GM23248 (cell line): ENCODE results near the gene DNHD1. TPM values are rescaled to one million over a fixed set of nuclear protein-coding genes. Genes with fewer than 3 reads are reported as not detected.
A peak's percentile ranks its signal among the peaks of the same experiment; 100 is the strongest.

Experiments
- DNase-seq: peaks from one replicate; pipeline ENCODE4 v3.0.0-alpha.2; 2015
- H2AFZ ChIP-seq: fragments of 200-600 bp; sonication (generic); 2 replicates; pipeline ENCODE4 v1.6.1; 2016; ENCODE audit warnings: antibody characterized with exemption
- H3F3A ChIP-seq: fragments of 200-600 bp; sonication (generic); 2 replicates; pipeline ENCODE4 v1.6.1; 2016; ENCODE audit warnings: mild to moderate bottlenecking, antibody characterized with exemption, mixed run types; ENCODE audit not compliant: insufficient read depth
- H3K27ac ChIP-seq: fragments of 200-600 bp; sonication (generic); 2 replicates; pipeline ENCODE4 v1.5.1; 2016; ENCODE audit warnings: mild to moderate bottlenecking
- H3K27me3 ChIP-seq: fragments of 200-600 bp; sonication (generic); replicated peaks from 2 replicates; pipeline ENCODE4 v1.6.1; 2016; ENCODE audit warnings: mild to moderate bottlenecking; ENCODE audit not compliant: insufficient read depth
- H3K36me3 ChIP-seq: fragments of 200-600 bp; sonication (generic); 2 replicates; pipeline ENCODE4 v1.6.1; 2016; ENCODE audit warnings: low read depth, mild to moderate bottlenecking
- H3K4me1 ChIP-seq: fragments of 200-600 bp; sonication (generic); 2 replicates; pipeline ENCODE4 v1.6.1; 2016; ENCODE audit warnings: mild to moderate bottlenecking; ENCODE audit not compliant: insufficient read depth
- H3K4me2 ChIP-seq: fragments of 200-600 bp; sonication (generic); one replicate; pipeline ENCODE4 v1.6.1; 2016; ENCODE audit warnings: mild to moderate bottlenecking; ENCODE audit not compliant: unreplicated experiment
- H3K4me3 ChIP-seq: fragments of 200-600 bp; sonication (generic); 2 replicates; pipeline ENCODE4 v1.5.1; 2016; ENCODE audit warnings: mild to moderate bottlenecking
- H3K79me2 ChIP-seq: fragments of 200-600 bp; sonication (generic); 2 replicates; pipeline ENCODE4 v1.6.1; 2016; ENCODE audit warnings: mild to moderate bottlenecking; ENCODE audit not compliant: insufficient read depth
- H3K9ac ChIP-seq: fragments of 200-600 bp; sonication (generic); 2 replicates; pipeline ENCODE4 v1.6.1; 2016; ENCODE audit warnings: mild to moderate bottlenecking
- H3K9me2 ChIP-seq: fragments of 200-600 bp; sonication (generic); 2 replicates; pipeline ENCODE4 v1.6.1; 2016; ENCODE audit warnings: mixed run types, mild to moderate bottlenecking, moderate library complexity; ENCODE audit not compliant: insufficient read depth
- H3K9me3 ChIP-seq: fragments of 200-600 bp; sonication (generic); one replicate; pipeline ENCODE4 v1.6.1; 2017; ENCODE audit warnings: low read depth
- H4K20me1 ChIP-seq: fragments of 200-600 bp; sonication (generic); 2 replicates; pipeline ENCODE4 v1.6.0; 2016; ENCODE audit not compliant: insufficient read depth
- EZH2 ChIP-seq: fragments of 200-600 bp; sonication (generic); IDR thresholded peaks from 2 replicates; pipeline ENCODE4 v1.6.1; 2018; ENCODE audit warnings: antibody characterized with exemption, mild to moderate bottlenecking; ENCODE audit not compliant: insufficient read depth, poor library complexity, severe bottlenecking
- EZH2phosphoT487 ChIP-seq: fragments of 200-600 bp; sonication (generic); IDR thresholded peaks from 2 replicates; pipeline ENCODE4 v1.6.1; 2018; ENCODE audit warnings: antibody characterized with exemption, moderate library complexity, mild to moderate bottlenecking, low read depth; ENCODE audit not compliant: insufficient read depth
- WGBS, 2 experiments: methylation state at CpG; one replicate each; pipeline ENCODE4 v1.1.6; 2015 to 2017; ENCODE audit warnings: low lambda C conversion rate in 2 of 2, low coverage in 1 of 2; ENCODE audit errors: missing lambda C conversion rate in 2 of 2; 5-methylcytosine and 5-hydroxymethylcytosine counted together
- in situ Hi-C: fragments of 300-500 bp; cut with MboI; formaldehyde crosslinking; loops from 2 replicates; pipeline ENCODE4 v1.15.0; 2020
- polyA plus RNA-seq: library from polyadenylated mRNA; unstranded; fragments of >200 nt; fragmentation: Nextera tagmentation; extraction: Ambion mirVana; gene quantifications from 2 replicates; pipeline ENCODE4 v1.2.1, GENCODE V29; 2016
- total RNA-seq: library from RNA; depleted of rRNA; stranded (reverse); fragments of >200 nt; shearing (Covaris generic); gene quantifications from 2 replicates; pipeline ENCODE4 v1.2.3, GENCODE V29; 2014

The DNHD1 gene
- total and polyA plus RNA-seq, 2 experiments from 2014 or later = 1.1 to 2.2 TPM

GRCh38 chr11:6613496-6613895 lies 116.4 kb downstream of the DNHD1 start:
- Histone ChIP-seq H3K4me3 (no peak overlapping the region), H3K9ac (no peak overlapping the region), H3K27me3 (no peaks in the 10 kb centered on the region), H3K36me3 (peaks cover 25% of the 10 kb centered on the region), H3K4me2 (no peak overlapping the region), H3K79me2 (peaks cover 48% of the 10 kb centered on the region), H3K4me1 (peaks cover 30% of the 10 kb centered on the region), H4K20me1 (no peaks in the 10 kb centered on the region), H3K9me2 (no peaks in the 10 kb centered on the region), H3K27ac (peak overlapping the region; percentile 88; the same call in 1 of the 2 replicates), H2AFZ (no peak overlapping the region), H3F3A (peaks cover 52% of the 10 kb centered on the region), H3K9me3 (no peaks in the 10 kb centered on the region)
- no peak for TF ChIP-seq EZH2
- TF ChIP-seq EZH2phosphoT487 = no peak
- WGBS, 2 experiments = 93 to 96% methylated on average over 3 of the region's 3 CpGs
- in situ Hi-C loops = no loop called here
- no peak for DNase-seq

GRCh38 chr11:6614446-6614845 lies 117.4 kb downstream of the DNHD1 start:
- Histone ChIP-seq H3K4me3 (no peak overlapping the region), H3K9ac (no peak overlapping the region), H3K27me3 (no peaks in the 10 kb centered on the region), H3K9me3 (no peaks in the 10 kb centered on the region), H3F3A (peaks cover 47% of the 10 kb centered on the region), H3K36me3 (peaks cover 18% of the 10 kb centered on the region), H3K4me2 (no peak overlapping the region), H2AFZ (no peak overlapping the region), H3K4me1 (peaks cover 31% of the 10 kb centered on the region), H3K79me2 (peaks cover 38% of the 10 kb centered on the region), H4K20me1 (no peaks in the 10 kb centered on the region), H3K27ac (no peak overlapping the region), H3K9me2 (no peaks in the 10 kb centered on the region)
- TF ChIP-seq EZH2phosphoT487 = no peak
- TF ChIP-seq EZH2 = no peak
- 88 to 97% methylated on average over 2 of the region's 2 CpGs for WGBS, 2 experiments
- in situ Hi-C loops = no loop called here
- no peak for DNase-seq

GRCh38 chr11:6615046-6615445 lies 118.0 kb downstream of the DNHD1 start:
- DNase-seq = no peak
- Histone ChIP-seq H4K20me1 (no peaks in the 10 kb centered on the region), H3K27me3 (no peaks in the 10 kb centered on the region), H3K4me1 (peaks cover 34% of the 10 kb centered on the region), H2AFZ (no peak overlapping the region), H3K9ac (no peak overlapping the region), H3K4me2 (no peak overlapping the region), H3K79me2 (peaks cover 32% of the 10 kb centered on the region), H3K9me3 (no peaks in the 10 kb centered on the region), H3K36me3 (peaks cover 12% of the 10 kb centered on the region; the same call in 1 of the 2 replicates), H3K27ac (no peak overlapping the region), H3K4me3 (no peak overlapping the region), H3K9me2 (no peaks in the 10 kb centered on the region), H3F3A (peaks cover 41% of the 10 kb centered on the region)
- WGBS, 2 experiments = 98 to 99% methylated on average over 5 of the region's 5 CpGs
- in situ Hi-C loops = no loop called here
- TF ChIP-seq EZH2phosphoT487 = no peak
- TF ChIP-seq EZH2 = no peak

- DNase-seq = peak; percentile 66
- H3K9me3 ChIP-seq = no peaks in the 10 kb centered on the region
- no peaks in the 10 kb centered on the region for H4K20me1 ChIP-seq
- H3K4me3 ChIP-seq = no peak overlapping the region
- TF ChIP-seq EZH2 (no peak), EZH2phosphoT487 (no peak)
- no peaks in the 10 kb centered on the region for H3K27me3 ChIP-seq
- in situ Hi-C loops = no loop called here
- H3K27ac ChIP-seq = no peak overlapping the region
- H3K4me2 ChIP-seq = no peak overlapping the region
- peaks cover 34% of the 10 kb centered on the region for H3F3A ChIP-seq
- WGBS, 2 experiments = 81 to 83% methylated on average over 9 of the region's 9 CpGs
- H3K9ac ChIP-seq = no peak overlapping the region
- H3K9me2 ChIP-seq = no peaks in the 10 kb centered on the region
- H3K79me2 ChIP-seq = peaks cover 22% of the 10 kb centered on the region
- H2AFZ ChIP-seq = no peak overlapping the region
- H3K4me1 ChIP-seq = peaks cover 27% of the 10 kb centered on the region
- H3K36me3 ChIP-seq = peaks cover 2% of the 10 kb centered on the region; the same call in 1 of the 2 replicates
These were observed 119.0 kb downstream of the DNHD1 start for GRCh38 chr11:6615882-6616585.
